WTC11 (cell line): ENCODE results near the gene CCL7. TPM values are rescaled to one million over a fixed set of nuclear protein-coding genes. Genes with fewer than 3 reads are reported as not detected.

Experiments used
- ATAC-seq: fragments of 200-7000 bp; cut with Tn5 transposase; 2 replicates; pipeline ENCODE4 v1.10.0; 2021; ENCODE audit warnings: mild to moderate bottlenecking, moderate library complexity
- CTCF ChIA-PET: fragments of 300-600 bp; sonication (Branson Sonifier 250); formaldehyde crosslinking; loops from one replicate; lab custom pipeline; 2021; ENCODE audit warnings: antibody characterized with exemption; lab: Charles Lee
- POLR2A ChIA-PET: fragments of 350-600 bp; sonication (Branson Sonifier 250); formaldehyde crosslinking; loops from one replicate; lab custom pipeline; 2021; ENCODE audit warnings: antibody characterized with exemption; lab: Charles Lee
- DNase-seq: peaks from one replicate; pipeline ENCODE4 v3.0.0; 2021; ENCODE audit warnings: low spot score
- H3K27ac Mint-ChIP-seq: 2 replicates; pipeline ENCODE4 v1.8.0; 2021; ENCODE audit warnings: mixed read lengths
- H3K27me3 Mint-ChIP-seq: 2 replicates; pipeline ENCODE4 v1.8.0; 2021; ENCODE audit warnings: low read depth, mild to moderate bottlenecking, moderate library complexity, mixed read lengths
- H3K36me3 Mint-ChIP-seq: 2 replicates; pipeline ENCODE4 v1.8.0; 2021; ENCODE audit warnings: mixed read lengths
- H3K4me1 Mint-ChIP-seq: 2 replicates; pipeline ENCODE4 v1.8.0; 2022; ENCODE audit warnings: mixed read lengths
- H3K4me3 Mint-ChIP-seq: 2 replicates; pipeline ENCODE4 v1.8.0; 2021; ENCODE audit warnings: mild to moderate bottlenecking, moderate library complexity, mixed read lengths
- H3K9me3 Mint-ChIP-seq: 2 replicates; pipeline ENCODE4 v1.8.0; 2021; ENCODE audit warnings: mixed read lengths
- GABPB1 ChIP-seq: sonication (generic); formaldehyde crosslinking; IDR thresholded peaks from 2 replicates; pipeline ENCODE4 v1.8.1; 2023; ENCODE audit warnings: mild to moderate bottlenecking, missing genetic modification reagents
- JAZF1 ChIP-seq: fragments of 250-450 bp; sonication (Bioruptor Pico); IDR thresholded peaks from 2 replicates; pipeline ENCODE4 v1.9.0; 2021; ENCODE audit warnings: moderate library complexity, mild to moderate bottlenecking, inconsistent platforms
- JUN ChIP-seq: sonication (generic); formaldehyde crosslinking; IDR thresholded peaks from 2 replicates; pipeline ENCODE4 v1.8.0; 2023; ENCODE audit warnings: mild to moderate bottlenecking, missing genetic modification reagents
- MXD4 ChIP-seq: fragments of 250-450 bp; sonication (Bioruptor Pico); IDR thresholded peaks from 2 replicates; pipeline ENCODE4 v1.8.0; 2021; ENCODE audit warnings: mild to moderate bottlenecking, moderate library complexity, borderline replicate concordance
- NFE2L1 ChIP-seq: sonication (generic); formaldehyde crosslinking; IDR thresholded peaks from 2 replicates; pipeline ENCODE4 v1.8.1; 2023; ENCODE audit warnings: missing genetic modification reagents
- NR3C1 ChIP-seq: sonication (generic); formaldehyde crosslinking; conservative IDR thresholded peaks from 2 replicates; pipeline ENCODE4 v1.8.1; 2023; ENCODE audit warnings: low read depth, mild to moderate bottlenecking, missing genetic modification reagents
- total RNA-seq: library from RNA; stranded (reverse); gene quantifications from 3 replicates; pipeline ENCODE4 v1.2.3, GENCODE V29; 2021
- TF ChIP-seq, protein P1 (sequence below): fragments of 250-450 bp; sonication (Bioruptor Pico); IDR thresholded peaks from 2 replicates; pipeline ENCODE4 v1.9.0; 2021; ENCODE audit warnings: moderate library complexity, mild to moderate bottlenecking, inconsistent platforms, borderline replicate concordance
- TF ChIP-seq, protein P2 (sequence below): fragments of 250-450 bp; sonication (Bioruptor Pico); IDR thresholded peaks from 2 replicates; pipeline ENCODE4 v1.9.0; 2021; ENCODE audit warnings: mild to moderate bottlenecking, borderline replicate concordance
- TF ChIP-seq, protein P3 (sequence below): sonication (generic); formaldehyde crosslinking; IDR thresholded peaks from 2 replicates; pipeline ENCODE4 v1.8.1; 2023; ENCODE audit warnings: mild to moderate bottlenecking, missing genetic modification reagents, moderate library complexity
- TF ChIP-seq, protein P4 (sequence below): sonication (generic); formaldehyde crosslinking; IDR thresholded peaks from 2 replicates; pipeline ENCODE4 v1.8.0; 2022; ENCODE audit warnings: mild to moderate bottlenecking, missing genetic modification reagents

The CCL7 gene
- total RNA-seq, 1 experiment from 2014 or later = not detected

DNA sequence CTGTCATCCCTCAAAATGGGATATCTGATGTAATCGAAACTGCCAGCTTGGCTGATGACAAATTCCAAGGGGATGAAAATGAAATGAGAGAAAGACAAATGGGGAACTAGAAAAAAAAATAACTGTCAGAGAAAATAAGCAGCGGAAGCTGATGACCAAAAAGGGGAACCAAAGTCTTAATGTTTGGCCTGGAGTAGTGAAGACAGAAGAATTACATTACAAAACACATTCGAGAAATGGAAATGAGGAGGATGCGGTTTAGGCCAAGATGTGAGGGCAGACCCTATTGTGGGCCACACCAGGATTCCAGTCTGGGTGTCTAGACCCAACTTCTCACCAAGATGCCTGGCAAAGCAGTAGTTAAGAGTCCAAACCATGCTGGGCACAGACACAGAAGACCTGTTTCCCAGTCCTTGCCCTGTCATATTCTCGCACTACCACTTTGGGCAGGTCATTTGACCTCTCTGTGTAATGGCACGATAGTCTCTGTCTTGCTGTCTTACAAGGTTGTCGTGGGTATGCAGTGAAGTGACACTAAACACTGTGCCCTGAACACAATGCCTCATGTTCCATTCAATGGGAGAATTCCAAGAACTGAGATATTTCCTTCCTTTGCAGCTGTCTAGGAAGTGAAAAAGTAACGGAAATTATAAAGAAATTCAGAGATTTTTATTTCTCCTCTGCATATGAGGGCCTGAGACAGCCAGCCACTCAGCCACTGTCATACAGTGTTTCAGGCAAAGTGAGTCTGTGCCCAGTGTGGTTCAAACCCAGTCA lies 27.2 kb upstream of the CCL7 start (continued):
- TF ChIP-seq, protein P1, sequence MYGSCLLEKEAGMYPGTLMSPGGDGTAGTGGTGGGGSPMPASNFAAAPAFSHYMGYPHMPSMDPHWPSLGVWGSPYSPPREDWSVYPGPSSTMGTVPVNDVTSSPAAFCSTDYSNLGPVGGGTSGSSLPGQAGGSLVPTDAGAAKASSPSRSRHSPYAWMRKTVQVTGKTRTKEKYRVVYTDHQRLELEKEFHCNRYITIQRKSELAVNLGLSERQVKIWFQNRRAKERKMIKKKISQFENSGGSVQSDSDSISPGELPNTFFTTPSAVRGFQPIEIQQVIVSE = no peak
- TF ChIP-seq, protein P2, sequence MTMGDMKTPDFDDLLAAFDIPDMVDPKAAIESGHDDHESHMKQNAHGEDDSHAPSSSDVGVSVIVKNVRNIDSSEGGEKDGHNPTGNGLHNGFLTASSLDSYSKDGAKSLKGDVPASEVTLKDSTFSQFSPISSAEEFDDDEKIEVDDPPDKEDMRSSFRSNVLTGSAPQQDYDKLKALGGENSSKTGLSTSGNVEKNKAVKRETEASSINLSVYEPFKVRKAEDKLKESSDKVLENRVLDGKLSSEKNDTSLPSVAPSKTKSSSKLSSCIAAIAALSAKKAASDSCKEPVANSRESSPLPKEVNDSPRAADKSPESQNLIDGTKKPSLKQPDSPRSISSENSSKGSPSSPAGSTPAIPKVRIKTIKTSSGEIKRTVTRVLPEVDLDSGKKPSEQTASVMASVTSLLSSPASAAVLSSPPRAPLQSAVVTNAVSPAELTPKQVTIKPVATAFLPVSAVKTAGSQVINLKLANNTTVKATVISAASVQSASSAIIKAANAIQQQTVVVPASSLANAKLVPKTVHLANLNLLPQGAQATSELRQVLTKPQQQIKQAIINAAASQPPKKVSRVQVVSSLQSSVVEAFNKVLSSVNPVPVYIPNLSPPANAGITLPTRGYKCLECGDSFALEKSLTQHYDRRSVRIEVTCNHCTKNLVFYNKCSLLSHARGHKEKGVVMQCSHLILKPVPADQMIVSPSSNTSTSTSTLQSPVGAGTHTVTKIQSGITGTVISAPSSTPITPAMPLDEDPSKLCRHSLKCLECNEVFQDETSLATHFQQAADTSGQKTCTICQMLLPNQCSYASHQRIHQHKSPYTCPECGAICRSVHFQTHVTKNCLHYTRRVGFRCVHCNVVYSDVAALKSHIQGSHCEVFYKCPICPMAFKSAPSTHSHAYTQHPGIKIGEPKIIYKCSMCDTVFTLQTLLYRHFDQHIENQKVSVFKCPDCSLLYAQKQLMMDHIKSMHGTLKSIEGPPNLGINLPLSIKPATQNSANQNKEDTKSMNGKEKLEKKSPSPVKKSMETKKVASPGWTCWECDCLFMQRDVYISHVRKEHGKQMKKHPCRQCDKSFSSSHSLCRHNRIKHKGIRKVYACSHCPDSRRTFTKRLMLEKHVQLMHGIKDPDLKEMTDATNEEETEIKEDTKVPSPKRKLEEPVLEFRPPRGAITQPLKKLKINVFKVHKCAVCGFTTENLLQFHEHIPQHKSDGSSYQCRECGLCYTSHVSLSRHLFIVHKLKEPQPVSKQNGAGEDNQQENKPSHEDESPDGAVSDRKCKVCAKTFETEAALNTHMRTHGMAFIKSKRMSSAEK = no peak
- TF ChIP-seq, protein P3, sequence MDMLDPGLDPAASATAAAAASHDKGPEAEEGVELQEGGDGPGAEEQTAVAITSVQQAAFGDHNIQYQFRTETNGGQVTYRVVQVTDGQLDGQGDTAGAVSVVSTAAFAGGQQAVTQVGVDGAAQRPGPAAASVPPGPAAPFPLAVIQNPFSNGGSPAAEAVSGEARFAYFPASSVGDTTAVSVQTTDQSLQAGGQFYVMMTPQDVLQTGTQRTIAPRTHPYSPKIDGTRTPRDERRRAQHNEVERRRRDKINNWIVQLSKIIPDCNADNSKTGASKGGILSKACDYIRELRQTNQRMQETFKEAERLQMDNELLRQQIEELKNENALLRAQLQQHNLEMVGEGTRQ = no peak

DNA sequence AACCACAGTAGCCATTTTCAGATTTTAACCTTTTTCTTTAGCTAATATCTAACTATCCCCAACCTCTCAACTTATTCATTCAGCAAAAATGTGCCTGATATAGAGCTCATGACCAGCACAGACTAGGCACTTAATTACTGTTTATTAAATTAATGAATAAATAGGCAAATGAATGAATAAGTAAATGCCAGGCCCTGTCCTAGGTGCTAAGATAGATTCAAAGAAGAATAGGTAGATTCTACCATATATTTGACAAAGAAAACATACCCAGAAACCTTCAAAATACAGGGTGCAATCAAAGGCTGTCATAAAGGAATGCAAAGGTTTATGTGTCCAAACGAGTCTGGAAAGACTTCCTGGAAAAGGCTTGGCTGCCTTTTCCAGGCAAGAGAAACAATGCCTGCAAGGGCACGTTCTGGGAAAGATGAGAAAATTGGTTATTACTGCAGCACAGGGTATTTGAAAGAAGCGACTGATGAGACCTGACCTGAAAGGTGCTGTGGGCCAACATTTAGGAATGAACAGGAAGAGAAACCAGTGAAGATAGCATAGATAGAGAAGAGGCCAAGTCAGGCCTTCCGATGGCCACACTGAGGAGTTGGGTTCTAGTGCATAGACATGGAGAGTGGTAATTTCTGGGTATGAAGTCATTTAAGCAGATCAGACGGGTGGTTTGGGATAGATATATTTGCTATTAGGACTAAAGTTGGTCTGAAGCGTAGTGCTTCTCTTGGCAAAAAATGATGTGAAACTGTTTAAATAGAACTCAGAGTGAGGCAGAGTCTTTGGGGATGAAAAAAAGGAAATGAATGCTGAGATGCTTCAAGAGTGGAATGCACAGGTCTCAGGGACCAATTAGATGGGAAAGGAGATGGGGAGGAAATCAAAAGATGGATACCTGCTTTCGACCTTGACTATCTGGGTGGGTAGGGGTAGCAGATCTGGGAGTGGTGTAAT lies 26.4 kb upstream of the CCL7 start:
- TF ChIP-seq JUN (CRISPR knock-in tag) = no peak
- TF ChIP-seq MXD4 (CRISPR knock-in tag) = no peak
- no peak for TF ChIP-seq NFE2L1 (CRISPR knock-in tag)
- TF ChIP-seq NR3C1 (CRISPR knock-in tag) = no peak
- TF ChIP-seq JAZF1 (CRISPR knock-in tag) = no peak
- no peak for TF ChIP-seq GABPB1
- POLR2A ChIA-PET = no interaction called here

DNA sequence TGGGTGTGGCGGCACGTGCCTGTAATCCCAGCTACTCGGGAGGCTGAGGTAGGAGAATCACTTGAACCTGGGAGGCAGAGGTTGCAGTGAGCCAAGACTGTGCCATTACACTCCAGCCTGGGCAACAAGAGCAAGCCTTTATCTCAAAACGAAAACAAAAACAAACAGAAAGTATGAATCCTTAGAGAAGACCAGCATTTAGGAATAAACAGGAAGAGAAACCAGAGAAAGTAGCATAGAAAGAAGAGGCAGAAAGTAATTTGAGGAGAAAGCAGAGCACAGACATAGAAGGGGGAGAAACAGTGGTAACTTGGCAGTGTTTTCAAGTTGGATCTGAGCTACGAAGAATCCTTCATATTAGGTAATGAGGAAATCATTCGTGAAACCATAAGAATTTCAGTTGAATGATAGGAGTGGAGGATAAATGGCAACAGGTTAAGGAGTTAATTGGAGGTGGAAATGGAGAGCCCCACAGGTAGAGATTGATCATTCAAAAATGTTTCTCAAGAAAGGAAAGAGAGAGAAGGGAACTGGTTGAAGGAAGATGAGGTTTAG lies 24.6 kb upstream of the CCL7 start:
- peaks cover 4% of the 10 kb centered on the region for H3K27me3 Mint-ChIP-seq
- CTCF ChIA-PET = no interaction called here
- H3K27ac Mint-ChIP-seq = no peak overlapping the region
- H3K36me3 Mint-ChIP-seq = no peaks in the 10 kb centered on the region
- no peak for DNase-seq
- H3K9me3 Mint-ChIP-seq = no peaks in the 10 kb centered on the region
- H3K4me1 Mint-ChIP-seq = peaks cover 14% of the 10 kb centered on the region
- TF ChIP-seq, protein P4, sequence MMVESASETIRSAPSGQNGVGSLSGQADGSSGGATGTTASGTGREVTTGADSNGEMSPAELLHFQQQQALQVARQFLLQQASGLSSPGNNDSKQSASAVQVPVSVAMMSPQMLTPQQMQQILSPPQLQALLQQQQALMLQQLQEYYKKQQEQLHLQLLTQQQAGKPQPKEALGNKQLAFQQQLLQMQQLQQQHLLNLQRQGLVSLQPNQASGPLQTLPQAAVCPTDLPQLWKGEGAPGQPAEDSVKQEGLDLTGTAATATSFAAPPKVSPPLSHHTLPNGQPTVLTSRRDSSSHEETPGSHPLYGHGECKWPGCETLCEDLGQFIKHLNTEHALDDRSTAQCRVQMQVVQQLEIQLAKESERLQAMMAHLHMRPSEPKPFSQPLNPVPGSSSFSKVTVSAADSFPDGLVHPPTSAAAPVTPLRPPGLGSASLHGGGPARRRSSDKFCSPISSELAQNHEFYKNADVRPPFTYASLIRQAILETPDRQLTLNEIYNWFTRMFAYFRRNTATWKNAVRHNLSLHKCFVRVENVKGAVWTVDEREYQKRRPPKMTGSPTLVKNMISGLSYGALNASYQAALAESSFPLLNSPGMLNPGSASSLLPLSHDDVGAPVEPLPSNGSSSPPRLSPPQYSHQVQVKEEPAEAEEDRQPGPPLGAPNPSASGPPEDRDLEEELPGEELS (CRISPR knock-in tag) = no peak
- TF ChIP-seq JAZF1 (CRISPR knock-in tag) = no peak
- TF ChIP-seq, all 79 proteins: peak for 0
- POLR2A ChIA-PET = no interaction called here
- no peak for ATAC-seq
- no peak overlapping the region for H3K4me3 Mint-ChIP-seq

More for the DNA sequence above, 26.4 kb upstream of the CCL7 start:
- CTCF ChIA-PET = interaction anchor here (2.1 kb wide), 1 partner anchor 118 kb away, joined by 10 read pairs; no protein-coding TSS in a partner anchor
- DNase-seq = no peak
- H3K4me1 Mint-ChIP-seq = peaks cover 17% of the 10 kb centered on the region
- H3K9me3 Mint-ChIP-seq = no peaks in the 10 kb centered on the region
- peaks cover 4% of the 10 kb centered on the region for H3K27me3 Mint-ChIP-seq
- H3K36me3 Mint-ChIP-seq = no peaks in the 10 kb centered on the region
- ATAC-seq = no peak
- no peak overlapping the region for H3K27ac Mint-ChIP-seq
- no peak overlapping the region for H3K4me3 Mint-ChIP-seq
